Left lung (tissue), 14 donors: Measurements from ENCODE around the gene C22orf39. TPM values are rescaled to one million over a fixed set of nuclear protein-coding genes. Genes with fewer than 3 reads are reported as not detected.

Source experiments
- ATAC-seq: fragments of 200-7000 bp; cut with Tn5 transposase; one replicate; pipeline ENCODE4 v1.9.1; 2020; ENCODE audit warnings: moderate library complexity
- DNase-seq, 4 donors: peaks; one replicate each; pipeline ENCODE4 v3.0.0-alpha.2; 2013 to 2020
- H3K27ac ChIP-seq, 2 donors: fragments of 200-600 bp; sonication (generic) in 1 of 2; one replicate each; pipeline versions ENCODE4 v1.5.0 to v1.8.0; 2020 to 2021
- H3K27me3 ChIP-seq, 2 donors: fragments of 200-600 bp; sonication (generic) in 1 of 2; one replicate each; pipeline versions ENCODE4 v1.5.0 to v1.8.0; 2020 to 2021
- H3K36me3 ChIP-seq, 2 donors: fragments of 200-600 bp; sonication (generic) in 1 of 2; one replicate each; pipeline versions ENCODE4 v1.5.0 to v1.8.0; 2020 to 2021
- H3K4me1 ChIP-seq, 2 donors: fragments of 200-600 bp; one replicate each; pipeline ENCODE4 v1.8.0; 2021
- H3K4me3 ChIP-seq, 2 donors: fragments of 200-600 bp; sonication (generic) in 1 of 2; one replicate each; pipeline versions ENCODE4 v1.5.0 to v1.8.0; 2020 to 2021; ENCODE audit warnings: mild to moderate bottlenecking in 1 of 2
- H3K9me3 ChIP-seq, 2 donors: fragments of 200-600 bp; sonication (generic) in 1 of 2; one replicate each; pipeline versions ENCODE4 v1.5.0 to v1.8.0; 2020 to 2021
- intact Hi-C, 2 donors: fragments of 100-400 bp; cut with DNase I; formaldehyde crosslinking; loops; one replicate each; pipeline versions ENCODE4 v1.11.2 to v1.14.2; 2022
- long read RNA-seq, 12 donors: library from polyadenylated mRNA in 2 of 12; unstranded in 2 of 12; transcript quantifications; one replicate each; pipeline ENCODE4 v2.0.0 and lab custom pipeline, GENCODE V29; 2019 to 2026
- polyA plus RNA-seq, 6 donors: library from polyadenylated mRNA; unstranded; fragments of 120-200 nt; gene quantifications; one replicate each; pipeline ENCODE4 v1.2.1, GENCODE V29; 2013; ENCODE audit not compliant: insufficient read length in 6 of 6
- total RNA-seq, 2 donors: library from RNA; stranded (reverse); fragmentation: NEBNext Ultra II Directional; extraction: Animal tissue kit (Norgen Biotek cat#: 25700); gene quantifications; one replicate each; pipeline ENCODE4 v1.2.1, GENCODE V29; 2021
- TF ChIP-seq, protein P1 (sequence below), 2 donors: fragments of 200-600 bp; sonication (generic) in 1 of 2; IDR thresholded peaks; one replicate each; pipeline versions ENCODE4 v1.5.0 to v1.8.0; 2021; ENCODE audit warnings: antibody characterized with exemption in 2 of 2
- donor health status: DM: no; HTN: yes; CAD: no.
- donor health status: DM: no; HTN: no; CAD: no.

The C22orf39 gene
- 10 to 100 TPM; 30.1 to 31.8 TPM for total RNA-seq
- polyA plus RNA-seq: 10 to 100 TPM; 34.8 to 42.9 (median 38.9) TPM
- long read RNA-seq, donor 1, transcript C22orf39-202 (3 exons, 3,350 nt): minor isoform, 19 of 73 reads
- long read RNA-seq, donor 1, transcript C22orf39-203 (3 exons, 1,005 nt): major isoform, 27 of 73 reads
- long read RNA-seq, donor 1, partial matches to known transcripts: 27 of 73 reads
- long read RNA-seq, donor 1, other reads (novel, unspliced or antisense): 0 of 73 reads
- long read RNA-seq, donor 2, transcript C22orf39-202 (3 exons, 3,350 nt): minor isoform, 5 of 53 reads
- long read RNA-seq, donor 2, transcript C22orf39-203 (3 exons, 1,005 nt): major isoform, 16 of 53 reads
- long read RNA-seq, donor 2, partial matches to known transcripts: 32 of 53 reads
- long read RNA-seq, donor 2, other reads (novel, unspliced or antisense): 0 of 53 reads
- long read RNA-seq, donor 3, transcript C22orf39-203 (3 exons, 1,005 nt): major isoform, 14 of 37 reads
- long read RNA-seq, donor 3, transcript C22orf39-202 (3 exons, 3,350 nt): minor isoform, 10 of 37 reads
- long read RNA-seq, donor 3, partial matches to known transcripts: 13 of 37 reads
- long read RNA-seq, donor 3, other reads (novel, unspliced or antisense): 0 of 37 reads
- long read RNA-seq, donor 4, transcript C22orf39-203 (3 exons, 1,005 nt): minor isoform, 16 of 38 reads
- long read RNA-seq, donor 4, transcript C22orf39-202 (3 exons, 3,350 nt): major isoform, 17 of 38 reads
- long read RNA-seq, donor 4, partial matches to known transcripts: 2 of 38 reads
- long read RNA-seq, donor 4, other reads (novel, unspliced or antisense): 3 of 38 reads
- long read RNA-seq, donor 5, transcript C22orf39-202 (3 exons, 3,350 nt): minor isoform, 10 of 37 reads
- long read RNA-seq, donor 5, transcript C22orf39-203 (3 exons, 1,005 nt): major isoform, 13 of 37 reads
- long read RNA-seq, donor 5, partial matches to known transcripts: 14 of 37 reads
- long read RNA-seq, donor 5, other reads (novel, unspliced or antisense): 0 of 37 reads
- long read RNA-seq, donor 6, transcript C22orf39-202 (3 exons, 3,350 nt): minor isoform, 14 of 45 reads
- long read RNA-seq, donor 6, transcript C22orf39-203 (3 exons, 1,005 nt): major isoform, 23 of 45 reads
- long read RNA-seq, donor 6, partial matches to known transcripts: 8 of 45 reads
- long read RNA-seq, donor 6, other reads (novel, unspliced or antisense): 0 of 45 reads
- long read RNA-seq, donor 7, transcript C22orf39-202 (3 exons, 3,350 nt): major isoform, 8 of 109 reads
- long read RNA-seq, donor 7, transcript C22orf39-203 (3 exons, 1,005 nt): minor isoform, 6 of 109 reads
- long read RNA-seq, donor 7, partial matches to known transcripts: 16 of 109 reads
- long read RNA-seq, donor 7, other reads (novel, unspliced or antisense): 79 of 109 reads
- long read RNA-seq, donor 8, transcript C22orf39-203 (3 exons, 1,005 nt): major isoform, 14 of 28 reads
- long read RNA-seq, donor 8, transcript C22orf39-202 (3 exons, 3,350 nt): major isoform, 14 of 28 reads
- long read RNA-seq, donor 8, partial matches to known transcripts: 0 of 28 reads
- long read RNA-seq, donor 8, other reads (novel, unspliced or antisense): 0 of 28 reads
- long read RNA-seq, donor 9: 0 reads
- long read RNA-seq, donor 10, transcript C22orf39-203 (3 exons, 1,005 nt): minor isoform, 12 of 39 reads
- long read RNA-seq, donor 10, transcript C22orf39-202 (3 exons, 3,350 nt): major isoform, 26 of 39 reads
- long read RNA-seq, donor 10, partial matches to known transcripts: 0 of 39 reads
- long read RNA-seq, donor 10, other reads (novel, unspliced or antisense): 1 of 39 reads
- long read RNA-seq, donor 11, transcript C22orf39-202 (3 exons, 3,350 nt): major isoform, 20 of 197 reads
- long read RNA-seq, donor 11, transcript C22orf39-203 (3 exons, 1,005 nt): minor isoform, 16 of 197 reads
- long read RNA-seq, donor 11, partial matches to known transcripts: 161 of 197 reads
- long read RNA-seq, donor 11, other reads (novel, unspliced or antisense): 0 of 197 reads
- long read RNA-seq, donor 12, transcript C22orf39-203 (3 exons, 1,005 nt): major isoform, 14 of 22 reads
- long read RNA-seq, donor 12, transcript C22orf39-202 (3 exons, 3,350 nt): minor isoform, 8 of 22 reads
- long read RNA-seq, donor 12, partial matches to known transcripts: 0 of 22 reads
- long read RNA-seq, donor 12, other reads (novel, unspliced or antisense): 0 of 22 reads

- Histone ChIP-seq H3K36me3 (peaks cover 0 to 46% of the 10 kb centered on the region in 2 donors), H3K4me3 (peak within 1 kb of the TSS; percentile 71 to 76), H3K27ac (peak within 1 kb of the TSS; percentile 83 to 92), H3K9me3 (no peaks in the 10 kb centered on the region), H3K4me1 (peaks cover 7 to 35% of the 10 kb centered on the region in 2 donors), H3K27me3 (no peaks in the 10 kb centered on the region)
- TF ChIP-seq, protein P1, sequence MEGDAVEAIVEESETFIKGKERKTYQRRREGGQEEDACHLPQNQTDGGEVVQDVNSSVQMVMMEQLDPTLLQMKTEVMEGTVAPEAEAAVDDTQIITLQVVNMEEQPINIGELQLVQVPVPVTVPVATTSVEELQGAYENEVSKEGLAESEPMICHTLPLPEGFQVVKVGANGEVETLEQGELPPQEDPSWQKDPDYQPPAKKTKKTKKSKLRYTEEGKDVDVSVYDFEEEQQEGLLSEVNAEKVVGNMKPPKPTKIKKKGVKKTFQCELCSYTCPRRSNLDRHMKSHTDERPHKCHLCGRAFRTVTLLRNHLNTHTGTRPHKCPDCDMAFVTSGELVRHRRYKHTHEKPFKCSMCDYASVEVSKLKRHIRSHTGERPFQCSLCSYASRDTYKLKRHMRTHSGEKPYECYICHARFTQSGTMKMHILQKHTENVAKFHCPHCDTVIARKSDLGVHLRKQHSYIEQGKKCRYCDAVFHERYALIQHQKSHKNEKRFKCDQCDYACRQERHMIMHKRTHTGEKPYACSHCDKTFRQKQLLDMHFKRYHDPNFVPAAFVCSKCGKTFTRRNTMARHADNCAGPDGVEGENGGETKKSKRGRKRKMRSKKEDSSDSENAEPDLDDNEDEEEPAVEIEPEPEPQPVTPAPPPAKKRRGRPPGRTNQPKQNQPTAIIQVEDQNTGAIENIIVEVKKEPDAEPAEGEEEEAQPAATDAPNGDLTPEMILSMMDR (IDR thresholded peaks at IDR 0.05): no peak
- DNase-seq: peak; percentile 86 to 95 (median 92)
- peak; percentile 96 for ATAC-seq
- intact Hi-C loops: no loop called here
These were observed at the start of gene C22orf39 for GRCh38 chr22:19447330-19448075. Gene C22orf39 (minus strand): TSS chr22:19447711. CDS start chr22:19447688, 23 bp downstream.

GRCh38 chr22:19497245-19497644 lies 49.7 kb upstream of the C22orf39 start:
- Histone ChIP-seq H3K4me1 (no peaks in the 10 kb centered on the region), H3K27me3 (no peaks in the 10 kb centered on the region), H3K36me3 (peaks cover 0 to 12% of the 10 kb centered on the region in 2 donors), H3K27ac (no peak overlapping the region), H3K4me3 (no peak overlapping the region), H3K9me3 (no peaks in the 10 kb centered on the region)
- intact Hi-C loops: loop anchor here (10.0 kb wide), 2 partner anchors 128 to 138 kb away; no protein-coding TSS in a partner anchor
- ATAC-seq: no peak
- TF ChIP-seq, protein P1 (IDR thresholded peaks at IDR 0.05): no peak
- no peak for DNase-seq

- no peaks in the 10 kb centered on the region for H3K9me3 ChIP-seq
- peaks cover 0 to 12% of the 10 kb centered on the region in 2 donors for H3K36me3 ChIP-seq
- no peak overlapping the region for H3K4me3 ChIP-seq
- H3K27me3 ChIP-seq: no peaks in the 10 kb centered on the region
- no peaks in the 10 kb centered on the region for H3K4me1 ChIP-seq
- ATAC-seq (no peak), DNase-seq (no peak)
- TF ChIP-seq, protein P1 (IDR thresholded peaks at IDR 0.05): no peak
- H3K27ac ChIP-seq: no peak overlapping the region
- intact Hi-C loops: loop anchor here (10.0 kb wide), 2 partner anchors 129 to 139 kb away; no protein-coding TSS in a partner anchor
These were observed 48.8 kb upstream of the C22orf39 start for GRCh38 chr22:19496324-19496630.
